Fibroblast of villous mesenchyme (primary cell): ENCODE measurements around the gene EIF4E1B. TPM values are rescaled to one million over a fixed set of nuclear protein-coding genes. Genes with fewer than 3 reads are reported as not detected.

Experiments used
- DNase-seq: peaks from one replicate; pipeline ENCODE4 v3.0.0-alpha.2; 2010; ENCODE audit warnings: low read depth
- H3K4me3 ChIP-seq: 2 replicates; pipeline ENCODE4 v1.5.1; 2011; ENCODE audit warnings: low read depth, mild to moderate bottlenecking, low read length
- CTCF ChIP-seq: IDR thresholded peaks from 2 replicates; pipeline ENCODE4 v1.5.1; 2012; ENCODE audit warnings: low read depth, mild to moderate bottlenecking, low read length; ENCODE audit not compliant: insufficient read depth
- total RNA-seq: library from RNA; depleted of rRNA; stranded (reverse); fragments of >200 nt; gene quantifications from 2 replicates; pipeline ENCODE4 v1.2.3, GENCODE V29; 2012

EIF4E1B gene
- total RNA-seq, 1 donor: not detected

DNA sequence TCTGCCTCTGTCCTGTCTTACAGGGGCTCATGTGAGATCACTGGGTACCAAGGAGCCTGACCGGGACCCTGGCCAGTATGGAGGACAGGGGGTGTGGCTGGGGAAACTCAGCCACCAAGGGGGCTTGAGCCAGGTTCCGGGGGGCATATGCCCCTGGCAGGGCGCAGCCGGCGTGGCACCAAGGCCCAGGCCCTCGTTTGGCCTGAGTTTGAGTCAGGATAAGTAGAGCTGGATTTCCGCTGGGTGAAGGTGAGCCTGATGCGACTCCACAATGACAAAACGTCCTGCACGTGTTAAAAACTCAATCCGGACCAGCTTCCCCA, 16.2 kb downstream of the EIF4E1B start:
- TF ChIP-seq CTCF: no peak
- peak overlapping the region; percentile 45 for H3K4me3 ChIP-seq
- no peak for DNase-seq

GRCh38 chr5:176647030-176647842, 16.8 kb downstream of the EIF4E1B start, which contains the start of gene TSPAN17:
TSS of gene TSPAN17 (plus strand) at chr5:176647484. CDS start at chr5:176647616, 132 bp downstream.
- peak within 1 kb of the TSS; percentile 87 for H3K4me3 ChIP-seq
- DNase-seq: peak; percentile 99
- TF ChIP-seq CTCF: peak; percentile 24

- DNase-seq: peak; percentile 31
- no peak for TF ChIP-seq CTCF
- H3K4me3 ChIP-seq: peak overlapping the region; percentile 87
Observed at GRCh38 chr5:176647843-176648473, 17.5 kb downstream of the EIF4E1B start.

DNA sequence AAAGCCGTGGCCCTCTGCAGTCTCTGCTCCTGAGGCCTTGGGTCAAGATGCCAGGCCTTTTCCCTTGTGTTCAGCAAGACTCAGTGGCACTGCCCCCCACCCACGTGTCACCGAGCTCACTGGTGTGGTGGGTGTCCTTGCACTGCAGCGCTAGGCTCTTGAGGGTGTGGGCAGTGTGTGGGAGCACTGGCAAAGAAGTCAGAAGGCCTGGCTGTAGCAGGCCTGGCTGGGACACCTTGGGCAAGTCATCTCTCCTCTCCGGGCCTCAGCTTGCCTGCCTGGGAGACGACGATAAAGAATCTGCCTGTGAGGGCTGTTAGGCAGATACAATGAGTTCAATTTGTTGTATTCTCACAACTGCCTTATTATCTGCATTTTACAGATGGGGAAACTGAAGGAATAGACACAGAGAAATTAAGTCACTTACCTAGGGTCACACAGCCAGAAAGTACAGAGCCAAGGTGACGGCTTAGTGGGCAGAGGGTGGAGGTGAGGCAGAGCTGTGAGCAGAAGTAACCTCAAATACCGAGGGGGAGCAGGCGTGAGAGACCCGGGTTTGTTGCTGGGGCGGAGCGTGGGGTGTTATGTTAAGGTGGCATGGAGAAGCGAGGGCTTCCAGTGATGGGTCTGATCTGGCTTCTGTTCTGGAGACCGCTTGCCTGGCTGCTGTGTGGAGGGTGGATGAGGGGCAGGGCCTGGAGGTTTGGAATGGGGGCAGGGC, 18.2 kb downstream of the EIF4E1B start:
- no peak for DNase-seq
- peak overlapping the region; percentile 87 for H3K4me3 ChIP-seq
- no peak for TF ChIP-seq CTCF

DNA sequence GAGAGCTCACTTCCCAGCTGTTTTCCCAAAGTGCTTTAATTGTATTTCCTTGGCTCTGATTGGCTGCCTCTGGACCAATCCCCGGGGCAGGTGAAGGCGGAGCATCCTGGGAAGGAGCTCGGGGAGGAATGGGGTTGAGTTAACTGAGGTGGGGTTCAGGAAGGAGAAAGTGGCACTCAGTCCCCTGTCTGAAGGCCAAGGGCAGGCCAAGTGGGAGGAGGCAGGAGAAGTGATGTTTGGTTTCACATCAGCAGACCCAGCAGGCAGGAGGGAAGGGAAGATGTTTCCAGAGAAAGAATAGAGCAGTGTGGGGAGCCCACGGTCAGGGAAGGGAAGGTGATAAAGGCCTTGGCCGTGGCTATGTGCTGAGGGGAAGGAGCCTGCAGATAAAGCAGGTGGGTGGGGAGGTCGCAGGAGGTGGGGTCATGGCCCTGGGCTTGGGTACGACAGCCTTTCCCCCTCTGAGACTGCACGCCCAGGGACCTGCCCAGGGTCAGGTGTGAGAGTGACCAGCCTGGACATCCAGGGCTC, 19.9 kb downstream of the EIF4E1B start:
- no peak overlapping the region for H3K4me3 ChIP-seq
- no peak for TF ChIP-seq CTCF
- DNase-seq: no peak

DNA sequence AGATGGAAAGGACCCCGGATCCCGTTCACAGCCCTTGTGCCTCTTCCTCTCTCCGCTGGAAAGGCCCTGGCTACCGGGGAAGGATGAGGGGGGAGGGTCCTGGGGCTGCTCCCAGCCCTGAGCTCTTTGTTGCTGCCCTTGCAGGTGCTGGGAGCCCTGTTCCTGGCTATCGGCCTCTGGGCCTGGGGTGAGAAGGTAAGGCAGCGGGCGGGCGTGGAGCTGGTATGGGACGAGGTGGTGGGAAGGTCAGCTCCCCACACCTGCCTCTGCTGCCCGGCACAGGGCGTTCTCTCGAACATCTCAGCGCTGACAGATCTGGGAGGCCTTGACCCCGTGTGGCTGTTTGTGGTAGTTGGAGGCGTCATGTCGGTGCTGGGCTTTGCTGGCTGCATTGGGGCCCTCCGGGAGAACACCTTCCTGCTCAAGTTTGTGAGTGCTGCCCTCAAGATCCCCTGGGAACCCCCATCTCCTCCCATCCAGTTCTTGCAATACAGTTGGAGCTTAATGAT, 21.1 kb downstream of the EIF4E1B start:
- TF ChIP-seq CTCF: no peak
- no peak for DNase-seq
- no peak overlapping the region for H3K4me3 ChIP-seq
